Measurements from ENCODE around the gene CDRT4.
"Not testable (repeated sequence)": the region's sequence is repeated elsewhere in the genome, so short reads cannot be mapped to it uniquely, and the experiment has no call there.

CDRT4 gene

GRCh38 chr17:15456972-15457722 is 10.3 kb downstream of the CDRT4 start:
- DNase-seq: no peak

- no peak for DNase-seq
Observed at GRCh38 chr17:15456496-15456895, 10.9 kb downstream of the CDRT4 start.

- DNase-seq: no peak
Observed at GRCh38 chr17:15454346-15454745, 13.1 kb downstream of the CDRT4 start.

- no peak for DNase-seq
Observed at GRCh38 chr17:15453782-15454181, 13.6 kb downstream of the CDRT4 start.

- DNase-seq: no peak
Observed at GRCh38 chr17:15453246-15453645, 14.2 kb downstream of the CDRT4 start.

- DNase-seq: no peak
Observed at GRCh38 chr17:15452746-15453145, 14.7 kb downstream of the CDRT4 start.

GRCh38 chr17:15451680-15452079 is 15.7 kb downstream of the CDRT4 start:
- DNase-seq: no peak

- no peak for DNase-seq
Observed at GRCh38 chr17:15448580-15448956, 18.9 kb downstream of the CDRT4 start.

- no peak for DNase-seq
Observed at GRCh38 chr17:15447928-15448579, 19.4 kb downstream of the CDRT4 start.

- no peak for DNase-seq
Observed at GRCh38 chr17:15446036-15446435, 21.4 kb downstream of the CDRT4 start.

- DNase-seq: no peak
Observed at GRCh38 chr17:15444805-15445204, 22.6 kb downstream of the CDRT4 start.

GRCh38 chr17:15442311-15443180 is 24.9 kb downstream of the CDRT4 start:
- DNase-seq: no peak

GRCh38 chr17:15441315-15441714 is 26.1 kb downstream of the CDRT4 start:
- no peak for DNase-seq

- no peak for DNase-seq
Observed at GRCh38 chr17:15440347-15440746, 27.1 kb downstream of the CDRT4 start.

GRCh38 chr17:15439205-15439985 is 28.0 kb downstream of the CDRT4 start:
- DNase-seq: not testable (repeated sequence)

GRCh38 chr17:15438491-15439105 is 28.8 kb downstream of the CDRT4 start:
- DNase-seq: no peak

GRCh38 chr17:15437303-15437635 is 30.2 kb downstream of the CDRT4 start:
- no peak for DNase-seq

GRCh38 chr17:15436473-15437302 is 30.7 kb downstream of the CDRT4 start:
- DNase-seq: no peak

GRCh38 chr17:15434956-15435355 is 32.5 kb downstream of the CDRT4 start:
- DNase-seq: no peak

GRCh38 chr17:15432807-15433611 is 34.4 kb downstream of the CDRT4 start:
- no peak for DNase-seq

- no peak for DNase-seq
Observed at GRCh38 chr17:15431766-15432165, 35.7 kb downstream of the CDRT4 start.

All from activated gamma-delta T cell (primary cell).